Epidermal melanocyte (primary cell): Measurements from ENCODE around the gene C16orf74.

Source experiments
- DNase-seq: peaks from one replicate; pipeline ENCODE4 v3.0.0; 2011; ENCODE audit warnings: low spot score; ENCODE audit not compliant: insufficient read length

Gene C16orf74

DNA sequence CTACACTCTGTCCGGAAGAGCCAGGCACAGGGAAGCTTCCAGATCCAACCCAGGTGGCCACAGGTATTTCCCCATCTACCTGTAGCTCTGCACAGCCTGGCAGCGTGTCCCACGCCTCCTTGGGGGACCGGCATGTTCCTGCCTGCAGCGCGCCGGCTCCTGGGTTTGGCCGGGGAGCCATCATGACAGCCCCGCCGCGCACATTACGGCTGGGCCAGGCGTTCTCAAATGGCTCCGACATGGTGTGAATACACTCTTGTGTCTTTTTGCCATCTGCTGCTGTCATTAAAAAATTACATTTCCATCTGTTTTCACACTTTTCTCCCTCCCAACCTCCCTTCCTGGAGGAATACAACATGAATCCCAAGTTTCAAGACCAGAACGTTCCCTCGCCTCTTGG lies 54.1 kb downstream of the C16orf74 start:
- DNase-seq: no peak

DNA sequence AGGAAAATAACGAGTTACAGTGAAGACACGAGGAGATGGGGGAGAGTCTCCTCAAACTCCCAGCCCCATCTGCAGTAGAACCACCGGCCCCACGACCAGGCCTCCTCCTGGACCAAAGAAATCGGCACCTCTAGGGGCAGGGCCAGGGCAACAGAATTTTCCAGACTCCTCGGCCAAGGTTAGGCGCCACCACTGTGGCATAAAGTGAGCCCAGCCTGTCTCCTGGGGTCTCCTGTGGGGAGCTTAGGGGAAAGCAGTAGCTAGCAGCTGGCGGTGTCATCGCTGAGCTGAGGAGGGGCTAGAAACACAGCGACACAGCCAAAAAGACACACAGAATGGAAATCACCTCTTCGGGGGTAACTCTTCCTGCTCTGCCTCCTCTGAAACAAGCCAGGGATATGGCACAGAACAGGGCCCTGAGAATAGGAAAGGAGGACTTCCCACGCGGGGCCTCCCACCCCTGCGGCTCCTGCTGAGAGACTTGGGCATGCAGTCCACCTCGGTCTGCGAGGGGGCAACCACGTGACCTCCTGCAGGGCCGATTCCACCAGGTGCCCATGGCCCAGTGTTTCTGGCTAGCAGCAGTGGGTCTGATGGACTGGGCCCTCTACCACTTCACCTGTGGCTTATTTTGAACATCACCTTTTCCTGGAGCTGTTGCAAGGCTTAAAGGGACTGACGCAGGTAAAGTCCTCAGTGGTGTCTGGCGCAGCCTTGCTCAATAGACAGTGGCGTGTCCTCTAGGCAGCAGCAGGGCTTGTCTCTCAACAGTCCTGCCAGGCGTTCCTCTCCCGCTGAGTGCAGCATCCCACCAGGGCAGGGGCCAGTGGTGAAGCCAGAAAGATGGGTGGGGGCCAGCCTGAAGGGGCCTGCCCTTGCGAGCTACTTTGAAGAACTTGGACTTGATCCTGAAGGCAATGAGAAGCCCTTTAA lies 55.4 kb downstream of the C16orf74 start:
- DNase-seq: no peak

DNA sequence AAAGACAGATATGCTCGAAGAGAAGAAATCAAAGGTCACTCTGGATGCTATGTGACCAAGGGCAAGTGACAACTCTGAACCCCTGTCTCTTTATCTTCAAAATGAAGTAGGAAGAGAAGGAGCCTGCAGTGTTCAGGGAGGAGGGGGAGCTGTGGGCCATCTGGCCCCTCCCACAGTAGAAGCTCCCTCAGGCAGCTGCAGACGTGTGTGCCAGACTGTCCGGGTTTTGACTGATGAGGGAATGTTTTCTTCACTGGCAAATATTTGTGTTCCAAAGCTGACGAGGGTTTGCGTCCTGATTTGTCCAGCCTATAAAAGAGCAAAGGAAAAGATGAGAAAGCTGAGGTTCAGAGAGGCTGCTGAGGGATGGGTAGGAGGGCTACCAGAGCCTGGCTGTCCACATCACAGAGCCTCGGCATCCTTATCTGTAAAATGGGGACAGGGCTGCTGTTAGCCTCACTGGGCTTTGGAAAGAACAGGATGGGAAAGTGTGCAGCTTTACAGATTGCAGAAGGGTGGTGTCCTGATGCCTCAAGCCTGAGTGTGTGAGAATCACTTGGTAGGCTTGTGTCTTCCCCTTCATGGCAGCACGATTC lies 60.3 kb downstream of the C16orf74 start:
- DNase-seq: no peak

DNA sequence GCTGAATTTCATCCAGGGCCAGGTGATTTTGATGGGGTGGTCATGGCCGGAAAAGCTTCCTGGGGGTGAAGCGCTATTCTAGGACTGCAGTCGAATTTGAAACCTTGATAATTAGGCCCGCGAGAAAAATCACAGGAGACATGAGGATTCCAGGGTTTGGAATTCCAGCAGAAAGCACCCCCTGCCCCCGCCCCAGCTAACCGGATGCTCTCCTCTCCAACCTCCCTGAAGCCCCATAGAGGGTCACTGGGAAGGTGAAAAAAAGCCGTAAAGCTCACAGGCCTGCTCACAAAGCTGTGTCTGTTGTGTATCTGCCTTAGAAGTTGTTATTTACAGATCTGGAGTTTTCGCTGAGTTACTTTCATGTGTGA lies 61.0 kb downstream of the C16orf74 start:
- DNase-seq: no peak

DNA sequence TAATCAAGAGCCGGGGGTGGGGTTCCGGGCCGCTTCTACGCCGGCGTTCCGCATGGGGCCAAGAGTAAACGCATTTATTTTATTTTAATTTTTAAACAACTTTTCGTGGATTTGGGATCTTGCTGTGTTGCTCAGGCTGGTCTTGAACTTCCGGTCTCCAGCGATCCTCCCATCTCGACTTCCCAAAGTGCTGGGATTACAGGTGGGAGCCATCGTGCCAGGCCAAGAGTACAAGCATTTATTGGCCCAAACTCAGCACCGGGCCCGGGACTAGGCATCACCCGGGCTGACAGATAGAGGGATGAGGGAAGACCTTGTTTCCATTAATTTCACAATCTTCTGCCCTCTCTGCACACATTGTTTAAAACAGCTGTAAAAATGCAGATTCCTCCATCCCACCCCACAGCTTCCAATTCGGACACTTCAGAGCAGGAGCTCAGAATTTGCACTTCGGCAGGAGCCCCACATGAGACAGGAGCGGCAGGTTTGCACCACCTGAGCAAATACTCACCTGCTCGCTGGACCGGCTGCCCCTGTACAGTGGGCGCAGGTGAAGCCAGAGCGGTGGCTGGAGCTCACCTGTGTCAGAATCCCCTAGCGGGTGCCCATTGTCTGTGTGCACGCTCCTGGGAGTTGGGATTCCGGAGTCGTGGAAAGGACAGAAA lies 61.5 kb downstream of the C16orf74 start:
- DNase-seq: no peak

DNA sequence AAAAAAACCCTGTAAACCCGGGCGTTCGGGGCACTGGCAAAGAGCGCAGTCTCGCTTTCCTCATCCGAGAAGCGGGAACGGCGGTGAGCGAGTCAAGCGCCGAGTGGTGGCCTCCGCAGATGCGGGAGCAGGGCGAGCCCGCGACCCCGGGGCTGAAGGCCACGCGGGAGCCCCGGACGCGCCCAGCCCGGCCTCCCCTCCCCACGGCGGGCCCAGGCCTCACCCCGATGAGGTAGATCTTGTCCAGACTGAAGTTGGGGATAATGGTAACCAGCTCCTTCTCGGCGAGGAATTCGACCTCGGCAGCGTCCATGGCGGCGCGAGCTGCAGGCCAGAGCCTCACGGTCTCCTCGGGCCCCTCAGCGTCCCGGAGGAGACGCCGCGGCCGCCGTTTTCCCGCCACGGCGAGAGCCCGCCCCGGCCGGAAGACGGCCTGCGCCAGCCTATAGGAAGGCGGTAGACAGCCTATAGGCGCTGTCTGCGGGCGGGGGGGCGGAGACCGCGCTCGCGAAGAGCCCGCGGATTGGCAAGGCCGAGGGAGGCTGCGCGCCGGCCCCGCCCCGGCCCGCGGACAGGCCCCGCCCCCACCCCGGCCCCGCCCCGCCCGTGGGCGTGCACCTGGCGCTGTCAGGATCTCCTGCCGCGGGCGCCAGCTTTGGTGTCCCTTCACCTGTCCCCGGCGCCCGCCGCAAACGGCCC lies 62.2 kb downstream of the C16orf74 start, which contains the start of gene GINS2:
Gene GINS2 (minus strand): TSS at position 369 of the 699 bp plus-strand sequence. CDS start 56 bp downstream, at position 313.
- DNase-seq: peak; percentile 99

DNA sequence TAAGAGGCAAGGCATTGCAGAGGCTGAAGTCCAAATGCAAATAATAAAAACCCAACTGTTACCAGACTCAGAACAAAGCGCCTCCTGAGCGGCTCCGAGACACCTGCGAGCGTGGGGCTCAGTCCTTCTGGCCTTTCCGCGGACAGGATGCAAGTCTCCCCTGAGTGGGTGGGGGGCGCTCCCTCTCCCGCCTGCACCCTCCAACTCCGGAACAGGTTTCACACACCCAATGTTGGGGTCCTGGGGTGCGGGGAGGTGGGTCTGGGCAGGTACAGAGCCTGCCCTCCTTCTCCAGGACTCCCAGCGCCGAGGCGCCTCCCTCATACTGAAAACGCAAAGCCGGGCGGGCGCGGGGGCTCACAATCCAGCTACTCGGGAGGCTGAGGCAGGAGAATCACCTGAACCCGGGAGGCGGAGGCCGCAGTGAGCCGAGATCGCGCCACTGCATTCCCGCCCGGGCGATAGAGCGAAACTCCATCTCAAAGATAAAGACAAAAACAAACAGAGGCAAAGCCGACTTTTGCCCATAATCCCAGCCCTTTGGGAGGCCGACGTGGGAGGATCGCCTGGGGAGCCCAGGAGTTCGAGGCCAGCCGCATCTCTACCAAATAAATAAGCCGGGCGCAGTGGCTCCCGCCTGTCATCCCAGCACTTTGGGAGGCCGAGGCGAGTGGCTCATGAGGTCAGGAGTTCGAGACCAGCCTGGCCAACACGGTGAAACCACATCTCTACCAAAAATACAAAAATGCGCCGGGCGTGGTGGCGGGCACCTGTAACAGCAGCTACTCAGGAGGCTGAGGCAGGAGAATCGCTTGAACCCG lies 63.0 kb downstream of the C16orf74 start:
- no peak for DNase-seq

DNA sequence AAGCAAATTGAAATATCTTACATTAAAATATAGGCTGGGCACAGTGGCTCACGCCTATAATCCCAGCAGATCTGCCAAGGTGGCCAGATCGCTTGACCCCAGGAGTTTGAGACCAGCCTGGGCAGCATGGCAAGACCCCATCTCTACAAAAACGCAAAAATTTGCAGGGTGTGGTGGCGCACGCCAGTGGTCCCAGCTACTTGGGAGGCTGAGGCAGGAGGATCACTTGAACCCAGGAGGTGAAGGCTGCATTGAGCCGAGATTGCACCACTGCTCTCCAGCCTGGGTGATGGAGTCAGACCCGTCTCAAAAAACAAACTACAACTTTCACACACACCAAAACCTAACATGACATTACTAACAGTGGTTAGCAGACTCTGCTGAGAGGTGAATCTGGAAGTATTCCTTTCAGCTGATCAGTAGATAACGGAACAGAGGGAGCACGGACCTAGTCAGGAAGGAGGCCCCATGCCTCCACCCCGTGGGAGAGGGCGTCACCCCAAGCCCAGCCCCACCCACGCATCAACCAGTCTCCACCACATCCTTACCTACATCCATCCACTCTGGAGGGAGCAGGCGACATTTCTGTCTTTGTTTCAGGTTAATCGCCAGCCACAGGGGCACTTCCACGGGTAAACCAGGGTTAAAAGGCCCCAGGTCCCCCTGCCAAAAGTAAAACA lies 63.8 kb downstream of the C16orf74 start:
- DNase-seq: no peak

DNA sequence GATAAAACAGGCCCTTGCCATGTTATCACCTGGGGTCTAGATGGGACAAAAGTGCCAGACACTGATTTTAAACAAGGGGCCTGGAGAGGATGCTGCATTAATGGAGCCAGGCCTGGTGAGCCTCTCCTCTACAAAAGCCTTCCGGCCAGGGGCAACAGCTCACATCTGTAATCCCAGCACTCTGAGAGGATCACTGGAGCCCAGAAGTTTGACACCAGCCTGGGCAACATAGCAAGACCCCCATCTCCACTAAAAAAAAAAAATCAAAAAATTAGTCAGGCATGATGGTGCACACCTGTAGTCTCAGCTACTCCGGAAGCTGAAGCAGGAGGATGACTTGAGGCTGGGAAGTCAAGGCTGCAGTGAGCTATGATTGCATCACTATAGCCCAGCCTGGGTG lies 65.6 kb downstream of the C16orf74 start:
- no peak for DNase-seq

DNA sequence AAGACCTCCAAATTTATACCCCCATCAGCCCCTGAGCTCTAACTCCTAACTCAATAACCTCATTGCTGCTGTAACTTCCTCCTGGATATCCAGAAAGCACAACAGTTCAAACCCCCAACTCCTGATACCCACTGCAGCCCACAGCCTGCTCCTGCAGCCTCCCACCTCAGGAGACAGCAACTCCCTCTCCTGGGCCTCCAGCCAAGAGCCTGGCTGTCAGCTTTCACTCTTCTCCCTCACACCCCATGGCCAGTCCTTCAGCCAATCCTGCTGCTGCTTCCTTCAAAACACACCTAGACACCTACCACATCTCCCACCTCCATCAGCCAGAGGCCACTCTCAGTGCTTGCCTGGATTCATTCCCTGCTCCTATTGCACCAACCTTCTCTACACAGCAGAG lies 67.5 kb downstream of the C16orf74 start:
- DNase-seq: no peak

DNA sequence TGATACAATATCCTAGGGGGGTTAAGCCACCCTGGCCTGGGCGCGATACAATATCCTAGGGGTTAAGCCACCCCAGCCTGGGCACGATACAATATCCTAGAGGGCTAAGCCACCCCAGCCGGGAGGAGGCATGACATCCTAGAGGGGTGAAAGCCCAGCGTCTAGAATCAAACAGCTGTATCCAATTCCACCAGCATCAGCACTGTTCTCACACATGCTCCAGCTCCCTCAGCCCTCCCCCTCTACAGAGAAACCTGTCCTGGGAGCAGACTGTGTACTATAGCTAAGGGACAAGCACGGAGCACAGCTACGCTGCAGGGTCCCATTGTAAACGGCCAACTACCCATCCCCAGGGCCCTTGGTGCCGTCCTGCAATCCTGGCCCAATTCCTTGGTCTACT lies 68.4 kb downstream of the C16orf74 start:
- DNase-seq: no peak

DNA sequence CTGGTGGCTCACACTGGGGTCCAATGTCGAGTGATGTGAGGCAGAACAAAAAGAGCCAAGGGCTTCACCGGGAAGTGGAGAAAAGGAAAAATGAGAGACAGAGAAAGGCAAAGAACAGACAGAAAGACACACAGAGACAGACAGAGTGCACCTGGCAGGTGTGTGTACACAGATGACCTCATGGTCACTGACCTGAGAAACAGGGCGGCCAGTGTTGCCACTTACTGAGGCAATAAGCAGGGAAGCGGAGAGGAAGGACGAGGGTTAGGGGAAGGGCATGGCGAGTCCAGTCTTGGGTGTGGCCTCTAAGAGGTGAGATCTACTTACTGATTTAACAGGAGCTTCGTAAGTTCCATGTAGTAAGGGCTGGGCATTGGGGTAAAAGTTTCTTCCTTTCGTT lies 69.6 kb downstream of the C16orf74 start:
- no peak for DNase-seq

DNA sequence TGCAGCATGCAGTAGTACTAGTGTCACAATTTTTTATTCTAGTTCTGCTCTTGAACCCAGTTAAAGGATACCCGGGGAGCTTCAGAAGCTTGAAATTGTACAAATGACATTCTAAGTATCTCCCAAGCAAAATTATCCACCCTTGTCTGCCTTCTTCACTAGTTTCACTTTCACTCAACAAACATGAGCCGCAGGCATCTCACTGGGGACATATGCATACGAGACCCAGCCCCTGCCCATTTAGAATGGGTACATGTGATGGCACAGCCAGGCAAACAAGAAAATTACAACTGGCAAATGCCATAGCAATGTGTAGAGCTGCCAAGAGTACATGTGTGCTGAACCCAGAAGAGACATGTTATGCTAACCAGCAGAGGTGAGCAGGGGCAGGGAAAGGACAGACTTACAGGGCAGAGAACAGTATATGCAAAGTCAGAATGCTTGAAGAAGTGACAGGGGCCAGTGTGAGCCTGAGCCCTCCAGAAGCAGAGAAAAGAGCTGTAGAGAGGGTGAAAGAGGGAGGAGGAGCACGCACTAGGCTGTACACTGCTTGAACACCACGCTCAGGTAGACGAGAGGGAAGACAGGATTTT lies 70.4 kb downstream of the C16orf74 start:
- no peak for DNase-seq

DNA sequence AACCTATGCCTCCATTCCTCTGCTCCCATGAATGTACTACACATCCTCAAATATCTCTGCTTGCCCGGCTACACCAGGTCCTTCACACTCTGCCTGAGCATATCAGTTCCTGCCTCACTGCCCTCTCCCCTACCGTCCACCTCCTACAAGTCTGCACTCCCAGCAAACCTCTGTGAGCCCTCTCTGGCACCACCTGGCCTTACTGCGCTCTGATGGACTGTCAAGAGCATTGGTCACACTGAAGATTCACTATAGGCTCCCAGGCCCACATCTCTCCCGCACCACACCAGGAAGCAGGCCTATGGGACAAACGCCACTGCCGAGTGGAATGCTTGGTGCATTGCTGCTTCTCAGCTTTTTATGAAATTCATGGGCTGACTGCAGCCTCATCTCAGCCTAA lies 71.0 kb downstream of the C16orf74 start:
- no peak for DNase-seq

DNA sequence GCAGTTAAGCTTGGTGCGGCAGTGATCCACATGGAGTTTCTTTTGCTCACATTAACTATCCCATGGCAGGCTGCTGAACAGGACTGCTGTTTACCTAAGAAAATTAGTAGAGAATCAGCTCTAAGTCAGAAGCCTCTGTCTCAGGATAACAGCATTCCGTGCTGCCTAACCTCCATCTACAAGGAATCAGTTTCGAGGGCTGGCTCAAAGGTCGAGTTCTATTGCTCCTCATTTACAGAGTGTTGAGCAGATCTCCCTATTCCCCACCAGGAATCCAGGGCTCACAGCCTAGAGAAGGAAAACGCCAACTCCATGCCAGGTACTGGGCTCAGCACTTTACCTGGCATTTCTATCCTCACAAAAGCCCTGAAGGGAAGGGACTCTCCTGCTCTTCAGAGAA lies 72.1 kb downstream of the C16orf74 start:
- no peak for DNase-seq

DNA sequence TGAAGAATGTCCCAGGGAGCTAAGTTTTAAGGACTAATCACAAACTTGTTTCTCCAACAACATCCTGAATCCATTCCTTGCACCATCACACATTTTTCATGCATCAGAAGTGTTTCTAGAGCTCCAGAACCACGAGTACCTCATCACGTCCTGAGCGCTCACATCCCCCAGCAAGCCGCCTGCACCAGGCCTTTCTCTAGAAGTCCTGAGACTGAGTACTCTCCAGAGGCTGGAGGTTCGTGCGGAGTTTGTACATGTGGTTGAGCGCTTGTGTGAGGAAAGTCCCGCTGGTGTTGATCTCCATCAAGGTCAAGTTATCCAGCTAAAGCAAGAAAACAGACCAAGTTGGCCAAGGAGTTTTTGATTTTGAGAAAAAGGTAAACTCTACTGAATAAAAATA lies 72.9 kb downstream of the C16orf74 start:
- no peak for DNase-seq

DNA sequence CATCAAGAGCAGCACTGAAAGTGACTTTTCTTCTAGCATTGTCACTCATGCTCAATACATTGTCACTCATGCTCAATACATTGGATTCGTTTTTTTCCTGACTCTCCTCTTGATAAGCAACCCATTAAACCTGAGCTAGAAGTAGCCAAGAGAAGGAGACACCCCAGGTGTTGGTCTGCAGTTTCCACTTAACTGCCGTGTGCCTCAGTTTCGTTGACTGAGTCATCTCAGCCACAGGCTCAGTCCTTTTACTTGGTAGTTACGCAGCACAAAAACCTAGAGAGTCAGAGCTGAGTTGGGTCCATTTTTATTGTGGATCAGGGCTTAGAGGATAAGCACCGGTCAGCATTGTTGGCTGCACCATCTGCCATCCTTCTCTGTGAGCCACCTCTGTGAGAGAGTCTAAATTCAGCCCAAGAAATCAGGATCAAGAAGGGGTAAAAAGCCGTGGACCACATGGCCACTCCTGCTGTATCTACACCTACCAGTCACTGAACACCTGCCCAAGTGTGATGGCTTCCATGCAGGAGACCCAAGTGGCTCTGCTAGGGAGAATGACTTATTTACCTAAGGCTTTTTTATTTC lies 73.4 kb downstream of the C16orf74 start:
- DNase-seq: no peak

DNA sequence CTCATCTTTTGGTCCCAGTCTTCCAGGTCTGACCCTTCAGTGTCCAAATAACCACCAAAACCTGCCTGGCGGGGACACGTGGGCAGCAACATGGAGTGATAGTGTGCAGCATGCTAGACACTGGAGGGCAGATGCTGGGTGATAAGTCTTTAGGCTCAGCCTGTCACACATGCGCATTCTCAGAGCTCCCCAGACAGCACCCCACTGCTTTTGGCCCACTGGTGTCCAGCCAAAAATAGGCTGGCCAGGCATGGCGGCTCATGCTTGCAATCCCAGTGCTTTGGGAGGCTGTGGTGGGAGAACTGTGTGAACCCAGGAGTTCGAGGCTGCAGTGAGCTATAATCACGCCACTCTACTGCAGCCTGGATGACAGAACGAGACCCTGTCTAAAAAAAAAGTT lies 74.4 kb downstream of the C16orf74 start:
- no peak for DNase-seq

DNA sequence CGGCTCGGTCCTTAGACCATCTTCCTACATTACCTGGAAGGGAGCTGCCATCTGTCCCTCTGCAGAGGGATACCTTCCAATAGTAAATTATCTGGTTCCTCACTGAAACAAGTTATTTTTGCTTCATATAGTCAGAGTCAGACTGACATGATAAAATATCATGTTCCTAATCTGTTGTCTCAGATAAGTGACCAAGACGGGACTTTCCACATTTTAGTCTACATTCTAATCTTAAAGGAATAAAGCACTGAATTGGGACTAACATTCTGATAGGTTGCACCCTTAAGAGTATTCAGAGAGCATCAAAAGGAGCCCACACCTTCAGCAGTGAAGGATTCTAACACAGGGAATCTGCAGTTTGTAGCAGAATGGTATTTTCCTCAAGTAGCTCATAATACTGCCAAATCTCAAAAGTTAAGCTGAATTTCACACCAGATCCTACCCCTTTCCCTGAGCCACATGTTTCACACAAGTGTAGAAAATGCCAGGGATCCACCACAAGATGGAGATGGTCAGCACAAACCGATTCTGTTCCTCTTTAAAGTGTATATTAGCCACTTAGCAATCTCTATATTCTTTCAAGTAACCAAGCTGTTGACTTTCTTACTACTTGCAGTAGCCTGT lies 75.5 kb downstream of the C16orf74 start:
- DNase-seq: no peak
